ENCODE data around the gene SEPTIN8.

GRCh38 chr5:132759114-132760048 is 17.7 kb downstream of the SEPTIN8 start:
- TF ChIP-seq SAP30 (IDR thresholded peaks at IDR 0.05; ENCODE audit: insufficient read depth, insufficient replicate concordance, low read length) (no peak), CTCF (IDR thresholded peaks at IDR 0.05; ENCODE audit: control extremely low read depth in 1 of 3, insufficient read depth in 1 of 3, low read depth in 1 of 3, low read length in 3 of 3) (no peak), SP1 (IDR thresholded peaks at IDR 0.05; ENCODE audit: low read depth, low read length) (no peak), SIN3A (conservative IDR thresholded peaks at IDR 0.05 in 1 of 2, IDR thresholded peaks at IDR 0.05 in 1 of 2; ENCODE audit: low read depth in 1 of 2, low read length in 2 of 2) (no peak), EP300 (IDR thresholded peaks at IDR 0.05; ENCODE audit: borderline replicate concordance in 1 of 2, low read depth in 2 of 2, low read length in 2 of 2) (no peak)

Measured in H1 (cell line).